Measurements from ENCODE around the gene MEA1.

The MEA1 gene

DNA sequence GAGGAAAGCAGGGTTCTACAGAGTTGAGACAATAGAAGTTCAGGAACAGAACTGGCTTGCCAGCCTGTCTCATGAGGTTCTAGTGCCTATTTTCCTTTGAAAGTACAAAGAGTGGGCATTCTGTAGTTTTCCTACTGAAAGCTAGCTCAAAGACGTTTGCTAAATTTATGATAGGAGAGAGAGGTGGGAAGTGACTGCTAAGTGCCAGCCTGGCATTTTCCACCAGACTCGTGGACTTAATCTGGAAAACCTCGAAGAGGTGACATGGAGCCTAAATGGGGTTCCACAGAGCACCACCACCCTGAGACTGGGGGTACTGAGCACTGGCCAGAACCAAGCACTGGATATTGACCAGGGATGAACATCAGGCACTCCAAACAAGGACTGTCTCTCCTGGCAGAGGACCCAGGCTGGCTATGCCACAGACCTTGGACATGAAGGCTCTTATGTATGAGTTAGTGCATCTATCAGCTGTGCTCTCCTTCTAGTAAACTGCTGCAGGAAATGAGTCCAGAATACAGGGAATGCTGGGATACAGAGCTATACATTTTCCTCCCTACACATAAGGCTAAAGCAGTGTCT is 41.9 kb downstream of the MEA1 start:
- Histone ChIP-seq H3K4me3 (IDR thresholded peaks at IDR 0.05; ENCODE audit: insufficient read depth, low read depth, low read length) (no peak overlapping the region), H4K20me1 (ENCODE audit: insufficient read depth) (no peaks in the 10 kb centered on the region), H3K9ac (no peak overlapping the region), H2AFZ (ENCODE audit: low read depth) (no peak overlapping the region), H3K79me2 (ENCODE audit: insufficient read depth, low read depth) (no peaks in the 10 kb centered on the region), H3K4me1 (ENCODE audit: low read depth, poor library complexity, severe bottlenecking) (no peaks in the 10 kb centered on the region), H3K27me3 (ENCODE audit: insufficient read depth, low read depth) (no peaks in the 10 kb centered on the region), H3K36me3 (ENCODE audit: insufficient read depth) (no peaks in the 10 kb centered on the region), H3K27ac (no peak overlapping the region), H3K4me2 (no peak overlapping the region)
- TF ChIP-seq CTCF (conservative IDR thresholded peaks at IDR 0.05; ENCODE audit: low read depth, low read length): no peak

- Histone ChIP-seq H2AFZ (ENCODE audit: low read depth) (no peak overlapping the region), H3K27ac (no peak overlapping the region), H3K9ac (no peak overlapping the region), H3K4me1 (ENCODE audit: low read depth, poor library complexity, severe bottlenecking) (no peaks in the 10 kb centered on the region), H4K20me1 (ENCODE audit: insufficient read depth) (no peaks in the 10 kb centered on the region), H3K36me3 (ENCODE audit: insufficient read depth) (no peaks in the 10 kb centered on the region), H3K4me3 (IDR thresholded peaks at IDR 0.05; ENCODE audit: insufficient read depth, low read depth, low read length) (no peak overlapping the region), H3K4me2 (no peak overlapping the region), H3K79me2 (ENCODE audit: insufficient read depth, low read depth) (no peaks in the 10 kb centered on the region), H3K27me3 (ENCODE audit: insufficient read depth, low read depth) (no peaks in the 10 kb centered on the region)
- TF ChIP-seq CTCF (conservative IDR thresholded peaks at IDR 0.05; ENCODE audit: low read depth, low read length): no peak
These were observed 42.7 kb downstream of the MEA1 start for GRCh38 chr6:42970871-42971612.

DNA sequence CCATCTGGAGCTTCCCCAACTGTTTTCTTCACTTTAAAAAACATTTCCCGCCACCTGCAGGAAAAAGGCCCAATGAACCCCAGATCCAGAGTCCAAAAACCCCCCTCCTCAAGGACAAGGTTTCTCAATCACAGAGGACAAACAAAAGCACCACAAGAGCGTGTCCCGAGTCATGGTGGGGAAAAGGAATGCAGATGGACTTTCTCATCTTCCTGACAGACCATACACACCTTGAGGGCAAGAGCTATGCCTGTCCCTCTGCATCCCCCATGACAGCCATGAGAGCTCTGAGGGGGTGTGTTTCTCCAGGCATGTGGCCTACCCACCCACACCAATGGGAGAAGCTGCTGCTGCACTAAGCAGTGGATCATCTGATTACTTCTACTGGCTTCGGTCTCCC is 43.8 kb downstream of the MEA1 start:
- no peak overlapping the region for H3K9ac ChIP-seq

DNA sequence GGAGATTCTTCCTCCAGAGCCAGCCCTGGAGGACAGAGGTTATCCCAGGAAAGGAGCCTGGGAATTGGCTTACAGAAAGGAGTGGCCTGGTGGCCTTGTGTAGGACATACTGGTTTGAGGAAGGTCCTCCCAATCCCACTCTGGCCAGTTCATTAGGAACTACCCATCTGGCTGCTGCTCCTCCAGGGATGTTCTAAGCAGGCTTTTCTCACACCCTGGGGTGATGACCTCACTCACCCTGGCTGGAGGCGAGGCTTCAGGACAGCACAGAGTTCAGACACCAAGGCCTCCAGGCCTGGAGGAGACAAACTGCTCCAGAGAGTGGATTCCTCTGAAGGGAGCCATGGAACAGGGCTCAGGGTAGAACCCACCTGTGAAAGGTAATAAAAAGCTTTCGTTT is 44.3 kb downstream of the MEA1 start:
- no peak for TF ChIP-seq CTCF (conservative IDR thresholded peaks at IDR 0.05; ENCODE audit: low read depth, low read length)
- H3K4me2 ChIP-seq: no peak overlapping the region
- H3K36me3 ChIP-seq (ENCODE audit: insufficient read depth): no peaks in the 10 kb centered on the region
- no peak overlapping the region for H3K4me3 ChIP-seq (IDR thresholded peaks at IDR 0.05; ENCODE audit: insufficient read depth, low read depth, low read length)
- no peaks in the 10 kb centered on the region for H4K20me1 ChIP-seq (ENCODE audit: insufficient read depth)
- no peak overlapping the region for H3K9ac ChIP-seq
- no peak overlapping the region for H2AFZ ChIP-seq (ENCODE audit: low read depth)
- no peaks in the 10 kb centered on the region for H3K4me1 ChIP-seq (ENCODE audit: low read depth, poor library complexity, severe bottlenecking)
- H3K27me3 ChIP-seq (ENCODE audit: insufficient read depth, low read depth): no peaks in the 10 kb centered on the region
- H3K79me2 ChIP-seq (ENCODE audit: insufficient read depth, low read depth): no peaks in the 10 kb centered on the region
- H3K27ac ChIP-seq: no peak overlapping the region

More for the DNA sequence above, 43.8 kb downstream of the MEA1 start:
- no peak for TF ChIP-seq CTCF (conservative IDR thresholded peaks at IDR 0.05; ENCODE audit: low read depth, low read length)
- H3K27ac ChIP-seq: no peak overlapping the region
- H3K4me1 ChIP-seq (ENCODE audit: low read depth, poor library complexity, severe bottlenecking): no peaks in the 10 kb centered on the region
- no peaks in the 10 kb centered on the region for H3K79me2 ChIP-seq (ENCODE audit: insufficient read depth, low read depth)
- no peaks in the 10 kb centered on the region for H3K27me3 ChIP-seq (ENCODE audit: insufficient read depth, low read depth)
- H3K4me2 ChIP-seq: no peak overlapping the region
- no peak overlapping the region for H2AFZ ChIP-seq (ENCODE audit: low read depth)
- no peak overlapping the region for H3K4me3 ChIP-seq (IDR thresholded peaks at IDR 0.05; ENCODE audit: insufficient read depth, low read depth, low read length)
- H3K36me3 ChIP-seq (ENCODE audit: insufficient read depth): no peaks in the 10 kb centered on the region
- no peaks in the 10 kb centered on the region for H4K20me1 ChIP-seq (ENCODE audit: insufficient read depth)

Measured in KMS-11 (cell line).